Thoracic aorta (tissue), 2 donors: ENCODE results near the gene FIGLA. TPM values are rescaled to one million over a fixed set of nuclear protein-coding genes. Genes with fewer than 3 reads are reported as not detected.
A peak's percentile ranks its signal among the peaks of the same experiment; 100 is the strongest.

Experiments
- ATAC-seq: fragments of 150-250 bp; one replicate; pipeline ENCODE4 v1.8.0; 2017; ENCODE audit warnings: low read depth; ENCODE audit not compliant: insufficient number of reproducible peaks, low FRiP score
- DNase-seq: peaks from one replicate; pipeline ENCODE4 v3.0.0-alpha.2; 2020; ENCODE audit warnings: low spot score
- H3K27ac ChIP-seq, 2 donors: fragments of 200-600 bp; sonication (generic); 1 replicate in 1 of 2; 2 replicates in 1 of 2; pipeline ENCODE4 v1.5.1; 2016; ENCODE audit warnings: mild to moderate bottlenecking in 2 of 2, moderate library complexity in 2 of 2
- H3K27me3 ChIP-seq: fragments of 200-600 bp; sonication (generic); replicated peaks from 2 replicates; pipeline ENCODE4 v1.6.0; 2016; ENCODE audit warnings: mild to moderate bottlenecking; ENCODE audit not compliant: insufficient read depth
- H3K36me3 ChIP-seq: fragments of 200-600 bp; sonication (generic); one replicate; pipeline ENCODE4 v1.5.1; 2016
- H3K4me1 ChIP-seq, 2 donors: fragments of 200-600 bp; sonication (generic); 1 replicate in 1 of 2; 2 replicates in 1 of 2; pipeline versions ENCODE4 v1.5.1 to v1.6.0; 2016; ENCODE audit warnings: low read depth in 2 of 2, mild to moderate bottlenecking in 1 of 2; ENCODE audit not compliant: control insufficient read depth in 1 of 2
- H3K4me3 ChIP-seq: fragments of 200-600 bp; sonication (generic); 2 replicates; pipeline ENCODE4 v1.5.1; 2016; ENCODE audit warnings: mild to moderate bottlenecking
- H3K9me3 ChIP-seq: fragments of 200-600 bp; sonication (generic); 2 replicates; pipeline ENCODE4 v1.5.1; 2016
- total RNA-seq, 2 donors: library from RNA; depleted of rRNA; stranded (reverse); fragments of >200 nt; gene quantifications; one replicate each; pipeline versions ENCODE4 v1.1.0 to v1.2.3, GENCODE V29; 2016
- TF ChIP-seq, protein P1 (sequence below): fragments of 200-600 bp; sonication (generic); IDR thresholded peaks from one replicate; pipeline ENCODE4 v1.5.1; 2019; ENCODE audit warnings: antibody characterized with exemption

FIGLA gene, protein sequence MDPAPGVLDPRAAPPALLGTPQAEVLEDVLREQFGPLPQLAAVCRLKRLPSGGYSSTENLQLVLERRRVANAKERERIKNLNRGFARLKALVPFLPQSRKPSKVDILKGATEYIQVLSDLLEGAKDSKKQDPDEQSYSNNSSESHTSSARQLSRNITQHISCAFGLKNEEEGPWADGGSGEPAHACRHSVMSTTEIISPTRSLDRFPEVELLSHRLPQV
- not detected for total RNA-seq

DNA sequence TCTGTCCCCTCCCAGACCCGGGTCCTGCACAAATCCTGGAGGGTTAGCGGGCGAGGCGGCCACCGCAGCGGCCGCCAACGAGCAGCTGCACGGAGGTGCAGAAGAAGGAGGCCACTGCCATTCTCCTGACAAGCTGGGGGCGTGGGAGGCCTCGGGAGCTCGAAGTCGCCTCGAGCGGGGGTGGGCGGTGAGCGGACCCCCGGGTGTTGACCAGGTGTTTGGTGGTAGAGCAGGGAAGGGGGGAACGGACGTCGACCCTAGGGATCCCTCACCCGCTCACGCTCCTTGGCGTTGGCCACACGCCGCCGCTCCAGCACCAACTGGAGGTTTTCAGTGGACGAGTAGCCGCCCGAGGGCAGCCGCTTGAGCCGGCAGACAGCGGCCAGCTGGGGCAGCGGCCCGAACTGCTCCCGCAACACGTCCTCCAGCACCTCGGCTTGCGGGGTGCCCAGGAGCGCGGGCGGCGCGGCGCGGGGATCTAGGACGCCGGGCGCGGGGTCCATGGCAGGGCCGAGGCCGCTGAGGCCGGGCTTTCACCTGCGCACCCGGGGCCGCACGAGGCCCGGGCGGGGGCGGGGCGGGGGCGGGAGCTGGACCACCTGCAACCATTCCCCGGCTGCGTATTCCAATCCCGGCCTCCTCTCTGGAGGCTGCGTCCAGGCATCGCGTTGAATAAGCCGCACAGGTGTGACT lies at the start of gene FIGLA:
Gene FIGLA (minus strand): TSS at position 508 of the 693 bp plus-strand sequence. CDS start 5 bp downstream, at position 503.
- TF ChIP-seq, protein P1, sequence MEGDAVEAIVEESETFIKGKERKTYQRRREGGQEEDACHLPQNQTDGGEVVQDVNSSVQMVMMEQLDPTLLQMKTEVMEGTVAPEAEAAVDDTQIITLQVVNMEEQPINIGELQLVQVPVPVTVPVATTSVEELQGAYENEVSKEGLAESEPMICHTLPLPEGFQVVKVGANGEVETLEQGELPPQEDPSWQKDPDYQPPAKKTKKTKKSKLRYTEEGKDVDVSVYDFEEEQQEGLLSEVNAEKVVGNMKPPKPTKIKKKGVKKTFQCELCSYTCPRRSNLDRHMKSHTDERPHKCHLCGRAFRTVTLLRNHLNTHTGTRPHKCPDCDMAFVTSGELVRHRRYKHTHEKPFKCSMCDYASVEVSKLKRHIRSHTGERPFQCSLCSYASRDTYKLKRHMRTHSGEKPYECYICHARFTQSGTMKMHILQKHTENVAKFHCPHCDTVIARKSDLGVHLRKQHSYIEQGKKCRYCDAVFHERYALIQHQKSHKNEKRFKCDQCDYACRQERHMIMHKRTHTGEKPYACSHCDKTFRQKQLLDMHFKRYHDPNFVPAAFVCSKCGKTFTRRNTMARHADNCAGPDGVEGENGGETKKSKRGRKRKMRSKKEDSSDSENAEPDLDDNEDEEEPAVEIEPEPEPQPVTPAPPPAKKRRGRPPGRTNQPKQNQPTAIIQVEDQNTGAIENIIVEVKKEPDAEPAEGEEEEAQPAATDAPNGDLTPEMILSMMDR, result no peak
- H3K4me1 ChIP-seq, result peaks cover 0 to 13% of the 10 kb centered on the region in 2 donors
- ATAC-seq (no peak), DNase-seq (no peak)
- no peaks in the 10 kb centered on the region for H3K27me3 ChIP-seq
- H3K4me3 ChIP-seq, result peak within 1 kb of the TSS; percentile 51
- H3K27ac ChIP-seq, result no peak within 1 kb of the TSS
- H3K36me3 ChIP-seq, result no peaks in the 10 kb centered on the region
- no peaks in the 10 kb centered on the region for H3K9me3 ChIP-seq

DNA sequence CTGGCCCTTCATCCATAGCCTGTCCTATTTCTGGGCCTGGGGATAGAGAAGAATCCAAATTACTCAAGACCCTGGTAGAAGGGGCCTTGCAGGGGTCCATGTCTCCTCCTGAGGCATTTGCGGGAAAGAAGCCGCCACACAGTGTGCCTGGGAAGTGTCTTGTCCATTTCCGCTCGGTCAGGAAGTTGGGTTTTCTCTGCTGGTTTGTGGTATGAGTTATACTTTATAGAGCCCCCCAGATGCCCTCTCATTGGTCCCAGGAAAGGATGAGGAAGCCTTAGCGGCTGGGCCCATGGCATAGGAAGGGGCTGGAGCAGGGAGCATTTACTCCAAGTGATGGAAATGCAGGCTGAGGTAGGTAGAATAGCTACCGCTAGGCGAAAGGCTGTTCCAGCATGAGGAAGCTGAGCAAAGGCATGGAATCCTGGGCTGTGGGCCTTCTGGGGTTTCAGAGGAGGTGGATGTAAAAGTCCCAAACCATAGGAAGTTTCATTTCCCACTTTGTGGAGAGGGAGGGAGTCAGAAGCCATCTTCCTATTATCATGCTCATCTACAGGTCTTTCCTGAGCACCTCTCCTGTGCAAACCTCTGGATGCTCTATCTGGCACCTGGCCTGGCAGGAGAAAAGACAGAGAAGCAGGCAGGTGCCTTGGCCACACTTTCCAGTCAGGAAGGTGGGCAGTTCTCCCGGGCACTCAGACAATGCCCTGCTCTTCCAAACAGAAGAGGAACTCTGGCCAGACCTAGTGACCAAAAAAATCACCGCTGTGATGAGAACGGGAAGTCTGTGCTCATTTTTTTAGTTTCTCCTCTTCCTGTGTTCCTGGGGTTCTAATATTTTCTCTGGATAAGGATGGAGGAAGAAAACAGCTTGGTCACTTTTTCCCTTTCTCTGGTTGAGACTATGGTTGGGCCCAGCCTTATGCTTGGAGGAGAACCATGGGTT lies 47.8 kb upstream of the FIGLA start:
- TF ChIP-seq, protein P1, result no peak
- ATAC-seq, result no peak

DNA sequence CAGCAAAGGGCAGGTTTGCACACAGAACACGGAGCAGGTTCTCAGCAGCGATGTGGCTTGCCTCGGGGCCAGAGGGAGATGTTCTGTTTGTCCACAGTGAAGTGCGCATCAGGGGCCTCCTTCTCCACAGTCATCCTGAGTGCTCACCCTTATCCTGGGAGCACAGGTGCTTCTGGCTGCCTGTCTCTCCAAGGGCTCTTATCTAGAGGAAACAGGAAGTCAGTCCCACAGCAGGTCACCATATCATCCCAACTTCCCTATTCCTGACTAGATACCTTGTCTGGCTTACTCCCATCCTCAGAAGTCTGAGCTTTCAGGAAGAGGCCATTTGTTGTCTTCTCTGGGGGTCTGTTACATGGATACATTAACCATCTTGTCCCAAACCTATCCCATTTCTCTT lies 45.2 kb upstream of the FIGLA start, which contains the start of gene CD207:
Gene CD207 (minus strand): TSS at position 174 of the 400 bp plus-strand sequence. CDS start 40 bp downstream, at position 134.
- no peaks in the 10 kb centered on the region for H3K36me3 ChIP-seq
- no peak within 1 kb of the TSS for H3K27ac ChIP-seq
- H3K27me3 ChIP-seq, result no peaks in the 10 kb centered on the region
- H3K4me3 ChIP-seq, result no peak within 1 kb of the TSS
- no peaks in the 10 kb centered on the region for H3K9me3 ChIP-seq
- H3K4me1 ChIP-seq, result no peaks in the 10 kb centered on the region
- TF ChIP-seq, protein P1, result no peak
- ATAC-seq (no peak), DNase-seq (no peak)

More for the DNA sequence above, 47.8 kb upstream of the FIGLA start:
- Histone ChIP-seq H3K27ac (no peak overlapping the region), H3K9me3 (no peaks in the 10 kb centered on the region), H3K27me3 (no peaks in the 10 kb centered on the region), H3K4me3 (no peak overlapping the region), H3K4me1 (no peaks in the 10 kb centered on the region), H3K36me3 (no peaks in the 10 kb centered on the region)
- DNase-seq, result no peak

DNA sequence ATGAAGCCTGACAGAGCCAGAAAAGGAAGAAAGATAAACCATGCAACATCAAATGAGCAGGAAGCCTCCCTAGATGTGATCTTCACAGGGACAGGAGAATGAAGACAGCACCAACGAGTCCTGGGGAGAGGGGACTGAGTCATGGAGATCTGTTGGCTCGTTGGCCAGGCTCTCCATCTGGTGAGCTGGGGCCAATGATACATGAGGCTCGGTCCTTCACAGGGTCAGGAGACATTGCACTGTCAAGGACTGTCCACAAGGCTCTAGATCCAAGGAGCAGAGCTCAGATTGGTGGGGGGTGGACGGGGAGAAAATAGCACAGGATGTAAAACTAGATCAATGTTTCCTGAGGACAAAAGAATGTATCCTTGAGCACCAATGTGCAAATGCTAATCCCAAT lies 44.4 kb upstream of the FIGLA start:
- Histone ChIP-seq H3K9me3 (no peaks in the 10 kb centered on the region), H3K27me3 (no peaks in the 10 kb centered on the region), H3K4me1 (no peaks in the 10 kb centered on the region), H3K36me3 (no peaks in the 10 kb centered on the region), H3K4me3 (no peak overlapping the region), H3K27ac (no peak overlapping the region)
- ATAC-seq (no peak), DNase-seq (no peak)
- TF ChIP-seq, protein P1, result no peak

DNA sequence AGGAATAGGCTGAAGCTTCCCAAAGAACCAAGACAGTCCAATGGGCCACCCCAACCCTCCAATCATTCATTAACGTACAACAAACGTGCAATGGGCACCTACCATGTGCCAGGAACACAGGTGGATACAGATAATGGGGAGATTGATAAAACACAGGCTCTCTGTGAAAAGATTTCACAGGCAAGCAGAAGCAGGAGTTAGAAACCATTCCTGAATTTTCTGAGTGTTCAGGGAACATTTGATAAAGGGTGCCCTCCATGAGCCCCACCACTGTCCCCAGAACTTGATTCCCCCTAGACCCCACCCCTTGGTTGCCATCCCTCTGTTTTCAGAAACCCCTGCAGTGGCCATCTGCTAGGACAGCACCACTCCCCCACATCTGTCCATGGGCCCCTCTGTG lies 43.7 kb upstream of the FIGLA start:
- Histone ChIP-seq H3K27ac (no peak overlapping the region), H3K27me3 (no peaks in the 10 kb centered on the region), H3K9me3 (no peaks in the 10 kb centered on the region), H3K36me3 (no peaks in the 10 kb centered on the region), H3K4me1 (no peaks in the 10 kb centered on the region), H3K4me3 (no peak overlapping the region)
- DNase-seq (no peak), ATAC-seq (no peak)
- TF ChIP-seq, protein P1, result no peak
